H1 (cell line): ENCODE results near the gene OR4F6. TPM values are rescaled to one million over a fixed set of nuclear protein-coding genes. Genes with fewer than 3 reads are reported as not detected.
"Not testable (repeated sequence)": the region's sequence is repeated elsewhere in the genome, so short reads cannot be mapped to it uniquely, and the experiment has no call there.

Source experiments
- CTCF ChIA-PET: fragments of 300-600 bp; sonication (Branson Sonifier 250); formaldehyde crosslinking; loops from one replicate; lab custom pipeline; 2021; ENCODE audit not compliant: partially characterized antibody; lab: Charles Lee
- POLR2A ChIA-PET: fragments of 300-600 bp; sonication (Branson Sonifier 250); formaldehyde crosslinking; loops from one replicate; lab custom pipeline; 2021; ENCODE audit warnings: inconsistent platforms; ENCODE audit not compliant: partially characterized antibody; lab: Charles Lee
- DNase-seq, 2 experiments: peaks; one replicate each; pipeline versions ENCODE4 v3.0.0 to v3.0.0-alpha.2; 2010 to 2022; ENCODE audit warnings: low spot score in 2 of 2, low read depth in 1 of 2, mixed read lengths in 1 of 2
- FAIRE-seq: peaks from 2 replicates; lab custom pipeline; 2011; peaks lifted over from hg19 to GRCh38; lab: Jason Lieb, UNC
- H2AFZ ChIP-seq: 2 replicates; pipeline ENCODE4 v1.8.1; 2012; ENCODE audit warnings: low read length, inconsistent platforms
- H2AK5ac ChIP-seq: 2 replicates; pipeline ENCODE4 v1.6.1; 2013; ENCODE audit warnings: low read depth, low read length
- H2BK120ac ChIP-seq: replicated peaks from 2 replicates; pipeline ENCODE3; 2013; ENCODE audit warnings: low read depth, low read length, inconsistent platforms
- H2BK12ac ChIP-seq: 2 replicates; pipeline ENCODE4 v1.6.1; 2013; ENCODE audit warnings: low read depth, low read length
- H2BK15ac ChIP-seq: 2 replicates; pipeline ENCODE4 v1.6.1; 2013; ENCODE audit warnings: low read length
- H2BK20ac ChIP-seq: 2 replicates; pipeline ENCODE4 v1.6.1; 2013; ENCODE audit warnings: low read length
- H2BK5ac ChIP-seq: 2 replicates; pipeline ENCODE4 v1.6.1; 2013; ENCODE audit warnings: low read depth, low read length
- H3K14ac ChIP-seq: 2 replicates; pipeline ENCODE4 v1.6.1; 2013; ENCODE audit warnings: inconsistent platforms; ENCODE audit not compliant: insufficient read length
- H3K18ac ChIP-seq: 2 replicates; pipeline ENCODE4 v1.6.1; 2013; ENCODE audit warnings: low read length; ENCODE audit errors: extremely low read depth
- H3K23ac ChIP-seq: 2 replicates; pipeline ENCODE4 v1.6.1; 2013; ENCODE audit warnings: inconsistent platforms; ENCODE audit not compliant: insufficient read length
- H3K23me2 ChIP-seq: 2 replicates; pipeline ENCODE4 v1.6.1; 2013; ENCODE audit warnings: low read depth, low read length
- H3K27ac ChIP-seq: 2 replicates; pipeline ENCODE4 v1.6.1; 2011; ENCODE audit warnings: low read depth, low read length, inconsistent platforms
- H3K27me3 ChIP-seq, 4 experiments: replicated peaks in 1 of 4; 1 replicate in 1 of 4; 2 replicates in 3 of 4; pipeline versions ENCODE4 v1.6.1 to v1.8.1; 2011 to 2013; ENCODE audit warnings: low read length in 3 of 4, mild to moderate bottlenecking in 3 of 4, inconsistent platforms in 2 of 4, mixed read lengths in 2 of 4, moderate library complexity in 1 of 4; ENCODE audit not compliant: control insufficient read depth in 3 of 4, insufficient read depth in 3 of 4; ENCODE audit errors: extremely low read depth in 1 of 4
- H3K36me3 ChIP-seq, 4 experiments: 2 replicates each; pipeline versions ENCODE4 v1.6.1 to v1.8.1; 2011 to 2013; ENCODE audit warnings: mild to moderate bottlenecking in 4 of 4, low read length in 3 of 4, moderate library complexity in 2 of 4, control low read depth in 1 of 4, inconsistent platforms in 1 of 4; ENCODE audit not compliant: insufficient read depth in 4 of 4, control insufficient read depth in 2 of 4
- H3K4ac ChIP-seq: replicated peaks from 2 replicates; pipeline ENCODE3; 2013; ENCODE audit warnings: low read length, low read depth, mixed read lengths, inconsistent platforms; ENCODE audit not compliant: insufficient read length
- H3K4me1 ChIP-seq, 4 experiments: replicated peaks in 1 of 4; 1 replicate in 1 of 4; 2 replicates in 3 of 4; pipeline versions ENCODE4 v1.6.1 to v1.8.1; 2011 to 2013; ENCODE audit warnings: low read length in 3 of 4, inconsistent platforms in 2 of 4, mixed read lengths in 1 of 4; ENCODE audit not compliant: insufficient read depth in 4 of 4, control insufficient read depth in 3 of 4
- H3K4me2 ChIP-seq, 2 experiments: 2 replicates each; pipeline versions ENCODE4 v1.6.1 to v1.8.1; 2011 to 2013; ENCODE audit warnings: low read depth in 2 of 2, low read length in 2 of 2, control low read depth in 1 of 2, inconsistent platforms in 1 of 2, mild to moderate bottlenecking in 1 of 2; ENCODE audit not compliant: insufficient read depth in 1 of 2
- H3K4me3 ChIP-seq, 4 experiments: fragments of 200-600, 300-600 bp in 1 of 4; sonication (generic), shearing (Covaris generic), sonication (Bioruptor Twin) in 1 of 4; 2 replicates each; pipeline versions ENCODE4 v1.5.1 to v1.8.1; 2011 to 2016; ENCODE audit warnings: low read length in 4 of 4, low read depth in 3 of 4, control low read depth in 2 of 4, inconsistent platforms in 2 of 4, mild to moderate bottlenecking in 2 of 4, mixed read lengths in 1 of 4, moderate library complexity in 1 of 4; ENCODE audit not compliant: insufficient read depth in 2 of 4; ENCODE audit errors: extremely low read depth in 1 of 4
- H3K56ac ChIP-seq: replicated peaks from 2 replicates; pipeline ENCODE3; 2013; ENCODE audit warnings: low read depth, mild to moderate bottlenecking, mixed read lengths, low read length, inconsistent platforms; ENCODE audit not compliant: insufficient read length
- H3K79me1 ChIP-seq: 2 replicates; pipeline ENCODE4 v1.6.1; 2013; ENCODE audit warnings: low read depth, low read length, control low read depth
- H3K79me2 ChIP-seq, 2 experiments: 2 replicates each; pipeline versions ENCODE4 v1.6.1 to v1.8.1; 2012 to 2013; ENCODE audit warnings: low read length in 2 of 2, mild to moderate bottlenecking in 2 of 2, inconsistent platforms in 1 of 2; ENCODE audit not compliant: insufficient read depth in 2 of 2, control insufficient read depth in 1 of 2
- H3K9ac ChIP-seq, 4 experiments: replicated peaks in 1 of 4; 1 replicate in 1 of 4; 2 replicates in 3 of 4; pipeline versions ENCODE4 v1.6.1 to v1.8.1; 2011 to 2013; ENCODE audit warnings: low read depth in 3 of 4, low read length in 3 of 4, control low read depth in 2 of 4, mild to moderate bottlenecking in 2 of 4, moderate library complexity in 2 of 4, inconsistent platforms in 1 of 4; ENCODE audit errors: extremely low read depth in 1 of 4
- H3K9me3 ChIP-seq, 2 experiments: 2 replicates each; pipeline versions ENCODE4 v1.6.1 to v1.8.1; 2012 to 2013; ENCODE audit warnings: mild to moderate bottlenecking in 2 of 2, moderate library complexity in 2 of 2, control low read depth in 1 of 2, inconsistent platforms in 1 of 2, low read depth in 1 of 2, low read length in 1 of 2, mixed read lengths in 1 of 2; ENCODE audit not compliant: insufficient read depth in 2 of 2
- H4K20me1 ChIP-seq, 2 experiments: replicated peaks in 1 of 2; 2 replicates each; pipeline versions ENCODE3 to v1.8.1; 2011 to 2013; ENCODE audit warnings: inconsistent platforms in 2 of 2, low read length in 2 of 2, mild to moderate bottlenecking in 1 of 2; ENCODE audit not compliant: insufficient read depth in 2 of 2, control insufficient read depth in 1 of 2
- H4K5ac ChIP-seq: 2 replicates; pipeline ENCODE4 v1.6.1; 2013; ENCODE audit warnings: low read length, low read depth, mixed read lengths, inconsistent platforms; ENCODE audit not compliant: insufficient read length
- H4K8ac ChIP-seq: 2 replicates; pipeline ENCODE4 v1.8.0; 2013; ENCODE audit warnings: mild to moderate bottlenecking, moderate library complexity, low read length, inconsistent platforms; ENCODE audit not compliant: insufficient read depth; ENCODE audit errors: extremely low read depth
- H4K91ac ChIP-seq: replicated peaks from 2 replicates; pipeline ENCODE3; 2013; ENCODE audit warnings: low read length, mixed read lengths, inconsistent platforms; ENCODE audit not compliant: insufficient read length
- CHD2 ChIP-seq: IDR thresholded peaks from 2 replicates; pipeline ENCODE4 v1.6.1; 2012; ENCODE audit warnings: low read length, improper control_type of control experiment
- CREB1 ChIP-seq: IDR thresholded peaks from 2 replicates; pipeline ENCODE4 v1.6.1; 2012; ENCODE audit warnings: inconsistent platforms
- FOSL1 ChIP-seq: IDR thresholded peaks from 2 replicates; pipeline ENCODE4 v1.6.1; 2011; ENCODE audit warnings: mild to moderate bottlenecking, low read depth, low read length, moderate library complexity; ENCODE audit not compliant: insufficient read depth
- KDM1A ChIP-seq: fragments of 200-600, 300-600 bp; sonication (generic); IDR thresholded peaks from 2 replicates; pipeline ENCODE4 v1.7.1; 2016; ENCODE audit warnings: mild to moderate bottlenecking, low read length, borderline replicate concordance
- MAFK ChIP-seq: IDR thresholded peaks from 2 replicates; pipeline ENCODE4 v1.6.1; 2012; ENCODE audit warnings: low read depth, mild to moderate bottlenecking, improper control_type of control experiment, low read length
- SAP30 ChIP-seq: fragments of 300-600 bp; sonication (generic); IDR thresholded peaks from 2 replicates; pipeline ENCODE4 v1.7.1; 2012; ENCODE audit warnings: low read length, moderate library complexity, mild to moderate bottlenecking, inconsistent platforms; ENCODE audit not compliant: insufficient read depth, insufficient replicate concordance
- TEAD4 ChIP-seq: IDR thresholded peaks from 2 replicates; pipeline ENCODE4 v1.6.1; 2012; ENCODE audit warnings: low read depth, low read length, inconsistent platforms, mixed read lengths
- WGBS, 2 experiments: shearing (Covaris generic) in 1 of 2; methylation state at CpG; one replicate each; pipeline versions ENCODE4 v1.1.6 to v1.1.7; 2013 to 2015; ENCODE audit warnings: low lambda C conversion rate in 2 of 2, mixed read lengths in 2 of 2, inconsistent platforms in 1 of 2, low coverage in 1 of 2, missing lambda C conversion rate in 1 of 2; ENCODE audit not compliant: insufficient replicate concordance in 2 of 2, insufficient coverage in 1 of 2, insufficient read length in 1 of 2; ENCODE audit errors: extremely low coverage in 1 of 2, missing lambda C conversion rate in 1 of 2; 5-methylcytosine and 5-hydroxymethylcytosine counted together
- polyA plus RNA-seq, 7 experiments: library from polyadenylated mRNA; depleted of rRNA in 3 of 7; stranded (reverse) in 5 of 7; unstranded in 2 of 7; fragments of >200 nt in 5 of 7; fragments of 200-250 nt in 2 of 7; gene quantifications; 1 replicate in 5 of 7; 2 replicates in 1 of 7; 4 replicates in 1 of 7; pipeline versions ENCODE4 v1.2.1 to v1.2.3, GENCODE V29; 2011 to 2013; ENCODE audit warnings: missing spikeins in 2 of 7, mixed read lengths in 2 of 7
- total RNA-seq: library from RNA; stranded (reverse); fragmentation: NEBNext Ultra II Directional; extraction: Animal tissue kit (Norgen Biotek cat#: 25700); gene quantifications from 2 replicates; pipeline ENCODE4 v1.2.1, GENCODE V29; 2021

Gene OR4F6
- total and polyA plus RNA-seq, 2 of the 8 experiments (the other 6 are each of a cell fraction or from before 2014, with no cell fraction given): not detected

GRCh38 chr15:101775136-101775535 is 28.2 kb upstream of the OR4F6 start (continued):
- TF ChIP-seq SAP30 (no peak), CHD2 (no peak), KDM1A (no peak), CREB1 (no peak), TEAD4 (no peak), MAFK (no peak), FOSL1 (no peak)

- H3K79me2 ChIP-seq, H4K8ac ChIP-seq, H3K14ac ChIP-seq, H2AFZ ChIP-seq, H3K56ac ChIP-seq, H3K4ac ChIP-seq, H3K27me3 ChIP-seq, H3K4me2 ChIP-seq, H2BK5ac ChIP-seq, H3K18ac ChIP-seq, H4K91ac ChIP-seq, H3K23me2 ChIP-seq, H2BK120ac ChIP-seq, H3K36me3 ChIP-seq, H3K23ac ChIP-seq, H4K5ac ChIP-seq, POLR2A ChIA-PET, DNase-seq, H3K9ac ChIP-seq, H2BK20ac ChIP-seq, H2BK15ac ChIP-seq, H3K4me3 ChIP-seq, FAIRE-seq, H4K20me1 ChIP-seq, H3K4me1 ChIP-seq, H2BK12ac ChIP-seq, H2AK5ac ChIP-seq, H3K27ac ChIP-seq, H3K79me1 ChIP-seq: not testable (repeated sequence)
- peaks cover 18 to 39% of the 10 kb centered on the region in 2 experiments; a peak in 2 of 4 replicates for H3K9me3 ChIP-seq
- WGBS, 2 experiments: 88% methylated on average over 9 of the region's 10 CpGs; no CpG with 5 or more reads in 1 of the 2 experiments
- CTCF ChIA-PET: interaction anchor here (1.3 kb wide), 1 partner anchor 21 kb away, joined by 3 read pairs; no protein-coding TSS in a partner anchor
Observed at GRCh38 chr15:101778576-101778975, 24.7 kb upstream of the OR4F6 start.
